GM21515 (cell line): ENCODE measurements around the gene PLPPR4.
"Not testable (repeated sequence)": the region's sequence is repeated elsewhere in the genome, so short reads cannot be mapped to it uniquely, and the experiment has no call there.

Experiments used
- ATAC-seq: cut with Tn5 transposase; IDR thresholded peaks from one replicate; pipeline ENCODE4 v1.9.1; 2021; ENCODE audit not compliant: unreplicated experiment

Gene PLPPR4

GRCh38 chr1:99264201-99265021 is at the start of gene PLPPR4:
PLPPR4 (plus strand) TSS chr1:99264492; CDS start chr1:99264594, 102 bp downstream.
- ATAC-seq: no peak

- ATAC-seq: no peak
These were observed 47.3 kb upstream of the PLPPR4 start for GRCh38 chr1:99216956-99217355.

GRCh38 chr1:99217599-99217998 is 46.7 kb upstream of the PLPPR4 start:
- no peak for ATAC-seq

GRCh38 chr1:99218572-99218971 is 45.7 kb upstream of the PLPPR4 start:
- ATAC-seq: no peak

- peak; percentile 87 for ATAC-seq
These were observed 45.3 kb upstream of the PLPPR4 start for GRCh38 chr1:99218999-99219398.

GRCh38 chr1:99227056-99227897 is 37.0 kb upstream of the PLPPR4 start:
- no peak for ATAC-seq

- peak; percentile 81 for ATAC-seq
These were observed 36.1 kb upstream of the PLPPR4 start for GRCh38 chr1:99228153-99228552.

GRCh38 chr1:99229122-99229521 is 35.2 kb upstream of the PLPPR4 start:
- ATAC-seq: no peak

- ATAC-seq: no peak
These were observed 33.6 kb upstream of the PLPPR4 start for GRCh38 chr1:99230695-99231094.

GRCh38 chr1:99232172-99232571 is 32.1 kb upstream of the PLPPR4 start:
- ATAC-seq: no peak

- no peak for ATAC-seq
These were observed 30.8 kb upstream of the PLPPR4 start for GRCh38 chr1:99233446-99233845.

GRCh38 chr1:99236756-99237155 is 27.5 kb upstream of the PLPPR4 start:
- no peak for ATAC-seq

- ATAC-seq: no peak
These were observed 24.6 kb upstream of the PLPPR4 start for GRCh38 chr1:99239690-99240089.

- ATAC-seq: no peak
These were observed 23.7 kb upstream of the PLPPR4 start for GRCh38 chr1:99240621-99241020.

- ATAC-seq: no peak
These were observed 18.1 kb upstream of the PLPPR4 start for GRCh38 chr1:99246152-99246551.

GRCh38 chr1:99247199-99247598 is 17.1 kb upstream of the PLPPR4 start:
- no peak for ATAC-seq

- ATAC-seq: no peak
These were observed 13.6 kb upstream of the PLPPR4 start for GRCh38 chr1:99250728-99251127.

GRCh38 chr1:99251308-99251707 is 13.0 kb upstream of the PLPPR4 start:
- ATAC-seq: no peak

GRCh38 chr1:99252630-99253029 is 11.7 kb upstream of the PLPPR4 start:
- ATAC-seq: no peak

GRCh38 chr1:99260402-99260801 is 3.9 kb upstream of the PLPPR4 start:
- not testable (repeated sequence) for ATAC-seq

- no peak for ATAC-seq
These were observed 832 bp downstream of the PLPPR4 start for GRCh38 chr1:99265124-99265523.

- ATAC-seq: no peak
These were observed 2.4 kb downstream of the PLPPR4 start for GRCh38 chr1:99266726-99267125.
